Smooth muscle cell (in vitro differentiated cells): Measurements from ENCODE around the gene JDP2. TPM values are rescaled to one million over a fixed set of nuclear protein-coding genes. Genes with fewer than 3 reads are reported as not detected.

Experiments used
- DNase-seq: peaks from one replicate; lab custom pipeline; 2025; ENCODE audit not compliant: unreplicated experiment; lab: John Stamatoyannopoulos, UW
- H2AFZ ChIP-seq: fragments of 200-600 bp; sonication (generic); 2 replicates; pipeline ENCODE4 v1.6.0; 2016; ENCODE audit warnings: antibody characterized with exemption, low read depth, mild to moderate bottlenecking
- H3F3A ChIP-seq: fragments of 200-600 bp; sonication (generic); 2 replicates; pipeline ENCODE4 v1.6.0; 2017; ENCODE audit warnings: antibody characterized with exemption, low read depth
- H3K27ac ChIP-seq: fragments of 200-600 bp; sonication (generic); 2 replicates; pipeline ENCODE4 v1.5.1; 2016; ENCODE audit warnings: low read depth, mild to moderate bottlenecking
- H3K27me3 ChIP-seq: fragments of 200-600 bp; sonication (generic); 2 replicates; pipeline ENCODE4 v1.6.1; 2016; ENCODE audit warnings: low read depth, mild to moderate bottlenecking
- H3K36me3 ChIP-seq: fragments of 200-600 bp; sonication (generic); 2 replicates; pipeline ENCODE4 v1.5.1; 2016; ENCODE audit warnings: low read depth
- H3K4me1 ChIP-seq: fragments of 200-600 bp; sonication (generic); 2 replicates; pipeline ENCODE4 v1.5.1; 2016; ENCODE audit warnings: low read depth
- H3K4me2 ChIP-seq: fragments of 200-600 bp; sonication (generic); 2 replicates; pipeline ENCODE4 v1.6.0; 2016; ENCODE audit warnings: mild to moderate bottlenecking
- H3K4me3 ChIP-seq: fragments of 200-600 bp; sonication (generic); 2 replicates; pipeline ENCODE4 v1.5.1; 2016; ENCODE audit warnings: mild to moderate bottlenecking
- H3K79me2 ChIP-seq: fragments of 200-600 bp; sonication (generic); 2 replicates; pipeline ENCODE4 v1.6.0; 2016; ENCODE audit warnings: low read depth, mild to moderate bottlenecking
- H3K9ac ChIP-seq: fragments of 200-600 bp; sonication (generic); 2 replicates; pipeline ENCODE4 v1.6.0; 2016; ENCODE audit warnings: low read depth
- H3K9me3 ChIP-seq: fragments of 200-600 bp; sonication (generic); replicated peaks from 2 replicates; pipeline ENCODE4 v1.5.1; 2016; ENCODE audit warnings: low read depth
- H4K20me1 ChIP-seq: fragments of 200-600 bp; sonication (generic); 2 replicates; pipeline ENCODE4 v1.6.0; 2016; ENCODE audit warnings: low read depth
- CTCF ChIP-seq: fragments of 200-600 bp; sonication (generic); IDR thresholded peaks from 2 replicates; pipeline ENCODE4 v1.5.1; 2017; ENCODE audit warnings: borderline replicate concordance, mild to moderate bottlenecking, antibody characterized with exemption; ENCODE audit not compliant: insufficient read depth, poor library complexity, severe bottlenecking
- WGBS: methylation state at CpG from one replicate; pipeline ENCODE4 v1.1.7; 2016; ENCODE audit warnings: low lambda C conversion rate; 5-methylcytosine and 5-hydroxymethylcytosine counted together
- polyA plus RNA-seq: library from polyadenylated mRNA; unstranded; fragments of >200 nt; fragmentation: Nextera tagmentation; extraction: Ambion mirVana; gene quantifications from 2 replicates; pipeline ENCODE4 v1.2.1, GENCODE V29; 2016
- total RNA-seq: library from RNA; depleted of rRNA; stranded (reverse); fragments of >200 nt; gene quantifications from 2 replicates; pipeline ENCODE4 v1.2.3, GENCODE V29; 2014

Gene JDP2
- total and polyA plus RNA-seq, 2 experiments from 2014 or later, result 70.3 to 126 TPM

DNA sequence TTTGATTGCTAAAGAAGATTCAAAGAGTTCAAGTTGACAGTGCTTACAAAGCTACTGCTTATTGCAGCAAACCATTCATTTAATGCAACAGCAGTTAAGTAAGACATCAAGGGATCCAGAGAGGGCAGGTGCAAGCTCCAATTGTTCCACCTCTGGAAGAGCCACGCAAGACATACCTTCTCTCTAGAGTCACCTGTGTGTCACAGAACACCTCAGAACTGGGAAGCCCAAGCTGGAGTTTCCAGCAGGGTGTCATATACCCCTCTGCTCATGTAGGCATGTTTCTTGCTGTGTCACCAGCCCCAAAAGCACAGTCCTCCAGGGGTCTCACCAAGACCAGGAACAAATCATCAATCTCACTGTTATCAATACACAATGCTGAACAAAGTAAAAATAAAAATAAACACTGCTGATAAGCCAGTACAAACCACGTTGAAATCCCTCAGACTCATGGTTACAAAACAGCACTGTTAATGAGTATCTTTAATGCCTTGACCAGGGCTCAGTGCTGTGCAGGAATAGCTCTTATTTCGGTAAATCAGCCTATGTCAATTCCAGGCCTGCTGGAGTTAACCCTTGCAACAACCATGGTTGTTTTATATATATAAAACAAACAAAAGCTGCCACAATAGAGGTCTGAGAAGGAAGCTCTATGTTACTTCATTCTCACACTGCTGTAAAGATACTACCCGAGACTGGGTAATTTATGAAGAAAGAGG lies 57.0 kb downstream of the JDP2 start:
- 52% methylated on average over 4 of the region's 4 CpGs for WGBS
- H3K36me3 ChIP-seq, result no peaks in the 10 kb centered on the region
- H2AFZ ChIP-seq, result no peak overlapping the region
- H3K4me2 ChIP-seq, result no peak overlapping the region
- H3F3A ChIP-seq, result no peaks in the 10 kb centered on the region
- TF ChIP-seq CTCF, result no peak
- no peak overlapping the region for H3K4me3 ChIP-seq
- DNase-seq, result no peak
- H3K4me1 ChIP-seq, result peaks cover 3% of the 10 kb centered on the region
- no peak overlapping the region for H3K9ac ChIP-seq
- no peaks in the 10 kb centered on the region for H4K20me1 ChIP-seq
- no peaks in the 10 kb centered on the region for H3K9me3 ChIP-seq
- H3K27me3 ChIP-seq, result no peaks in the 10 kb centered on the region
- no peaks in the 10 kb centered on the region for H3K79me2 ChIP-seq
- H3K27ac ChIP-seq, result no peak overlapping the region

DNA sequence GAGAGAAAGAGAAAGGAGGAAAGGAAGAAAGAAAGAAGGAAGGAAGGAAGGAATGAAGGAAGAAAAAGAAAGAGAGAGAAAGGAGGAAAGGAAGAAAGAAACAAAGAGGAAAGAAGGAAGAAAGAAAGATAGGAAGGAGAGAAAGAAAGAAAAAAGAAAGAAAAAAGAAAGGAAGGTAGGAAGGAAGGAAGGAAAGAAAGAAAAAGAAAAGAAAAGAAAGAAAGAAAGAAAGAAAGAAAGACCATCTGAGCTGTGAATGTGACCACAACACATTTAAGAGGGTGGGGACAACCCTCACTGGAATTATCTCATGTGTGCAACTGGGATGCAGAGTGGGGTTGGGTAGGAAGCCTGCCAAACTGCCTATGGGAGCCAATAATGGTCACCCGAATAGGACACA lies 58.5 kb downstream of the JDP2 start:
- TF ChIP-seq CTCF, result no peak
- Histone ChIP-seq H2AFZ (no peak overlapping the region), H3K27me3 (no peaks in the 10 kb centered on the region), H3F3A (no peaks in the 10 kb centered on the region), H3K9ac (no peak overlapping the region), H4K20me1 (no peaks in the 10 kb centered on the region), H3K27ac (no peak overlapping the region), H3K4me2 (no peak overlapping the region), H3K9me3 (no peaks in the 10 kb centered on the region), H3K36me3 (no peaks in the 10 kb centered on the region), H3K79me2 (no peaks in the 10 kb centered on the region), H3K4me1 (no peaks in the 10 kb centered on the region), H3K4me3 (no peak overlapping the region)
- no peak for DNase-seq
- WGBS, result 94% methylated on average over 1 of the region's 1 CpG

- no peak for DNase-seq
- Histone ChIP-seq H3K27me3 (no peaks in the 10 kb centered on the region), H3K27ac (no peak overlapping the region), H3K36me3 (no peaks in the 10 kb centered on the region), H3K9me3 (no peaks in the 10 kb centered on the region), H4K20me1 (no peaks in the 10 kb centered on the region), H3K79me2 (no peaks in the 10 kb centered on the region), H3K4me1 (no peaks in the 10 kb centered on the region), H3F3A (no peaks in the 10 kb centered on the region), H3K9ac (no peak overlapping the region), H2AFZ (no peak overlapping the region), H3K4me2 (no peak overlapping the region), H3K4me3 (no peak overlapping the region)
- TF ChIP-seq CTCF, result no peak
- WGBS, result 79% methylated on average over 7 of the region's 7 CpGs
Observed at GRCh38 chr14:75487155-75487671, 59.4 kb downstream of the JDP2 start.

DNA sequence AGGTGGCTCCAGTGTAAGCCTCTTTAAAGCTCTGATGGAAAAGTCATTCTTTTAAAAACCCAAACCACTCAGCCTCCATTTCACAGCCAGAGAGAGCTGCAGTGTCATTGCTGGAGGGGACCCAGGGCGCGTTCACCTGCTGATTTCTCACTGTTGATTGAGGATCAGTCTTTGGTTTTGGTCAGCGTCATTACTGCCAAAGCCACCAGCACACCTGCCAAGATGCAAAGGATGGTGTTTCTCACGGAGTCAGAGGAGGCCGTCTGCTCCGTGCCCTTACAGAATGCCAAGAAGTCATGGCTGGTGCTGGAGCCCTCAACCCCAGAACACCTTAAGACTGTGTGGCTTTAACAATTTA lies 61.6 kb downstream of the JDP2 start:
- peak overlapping the region; percentile 81 for H3K4me2 ChIP-seq
- H2AFZ ChIP-seq, result peak overlapping the region; percentile 54
- H3K27ac ChIP-seq, result no peak overlapping the region
- H3K36me3 ChIP-seq, result no peaks in the 10 kb centered on the region
- 89% methylated on average over 6 of the region's 6 CpGs for WGBS
- H3K9ac ChIP-seq, result no peak overlapping the region
- H3K79me2 ChIP-seq, result no peaks in the 10 kb centered on the region
- no peak overlapping the region for H3K4me3 ChIP-seq
- TF ChIP-seq CTCF, result no peak
- H3K9me3 ChIP-seq, result no peaks in the 10 kb centered on the region
- H3K27me3 ChIP-seq, result no peaks in the 10 kb centered on the region
- no peaks in the 10 kb centered on the region for H3K4me1 ChIP-seq
- no peak for DNase-seq
- H3F3A ChIP-seq, result no peaks in the 10 kb centered on the region
- H4K20me1 ChIP-seq, result no peaks in the 10 kb centered on the region
